H1 (cell line): ENCODE data around the gene ERC1. TPM values are rescaled to one million over a fixed set of nuclear protein-coding genes. Genes with fewer than 3 reads are reported as not detected.

Experiments used
- CTCF ChIA-PET: fragments of 300-600 bp; sonication (Branson Sonifier 250); formaldehyde crosslinking; loops from one replicate; lab custom pipeline; 2021; ENCODE audit not compliant: partially characterized antibody; lab: Charles Lee
- POLR2A ChIA-PET: fragments of 300-600 bp; sonication (Branson Sonifier 250); formaldehyde crosslinking; loops from one replicate; lab custom pipeline; 2021; ENCODE audit warnings: inconsistent platforms; ENCODE audit not compliant: partially characterized antibody; lab: Charles Lee
- DNase-seq, 2 experiments: peaks; one replicate each; pipeline versions ENCODE4 v3.0.0 to v3.0.0-alpha.2; 2010 to 2022; ENCODE audit warnings: low spot score in 2 of 2, low read depth in 1 of 2, mixed read lengths in 1 of 2
- FAIRE-seq: peaks from 2 replicates; lab custom pipeline; 2011; peaks lifted over from hg19 to GRCh38; lab: Jason Lieb, UNC
- H2AFZ ChIP-seq: 2 replicates; pipeline ENCODE4 v1.8.1; 2012; ENCODE audit warnings: low read length, inconsistent platforms
- H2AK5ac ChIP-seq: 2 replicates; pipeline ENCODE4 v1.6.1; 2013; ENCODE audit warnings: low read depth, low read length
- H2BK120ac ChIP-seq: replicated peaks from 2 replicates; pipeline ENCODE3; 2013; ENCODE audit warnings: low read depth, low read length, inconsistent platforms
- H2BK12ac ChIP-seq: 2 replicates; pipeline ENCODE4 v1.6.1; 2013; ENCODE audit warnings: low read depth, low read length
- H2BK15ac ChIP-seq: 2 replicates; pipeline ENCODE4 v1.6.1; 2013; ENCODE audit warnings: low read length
- H2BK20ac ChIP-seq: 2 replicates; pipeline ENCODE4 v1.6.1; 2013; ENCODE audit warnings: low read length
- H2BK5ac ChIP-seq: 2 replicates; pipeline ENCODE4 v1.6.1; 2013; ENCODE audit warnings: low read depth, low read length
- H3K14ac ChIP-seq: 2 replicates; pipeline ENCODE4 v1.6.1; 2013; ENCODE audit warnings: inconsistent platforms; ENCODE audit not compliant: insufficient read length
- H3K18ac ChIP-seq: 2 replicates; pipeline ENCODE4 v1.6.1; 2013; ENCODE audit warnings: low read length; ENCODE audit errors: extremely low read depth
- H3K23ac ChIP-seq: 2 replicates; pipeline ENCODE4 v1.6.1; 2013; ENCODE audit warnings: inconsistent platforms; ENCODE audit not compliant: insufficient read length
- H3K23me2 ChIP-seq: 2 replicates; pipeline ENCODE4 v1.6.1; 2013; ENCODE audit warnings: low read depth, low read length
- H3K27ac ChIP-seq: 2 replicates; pipeline ENCODE4 v1.6.1; 2011; ENCODE audit warnings: low read depth, low read length, inconsistent platforms
- H3K27me3 ChIP-seq, 4 experiments: replicated peaks in 1 of 4; 1 replicate in 1 of 4; 2 replicates in 3 of 4; pipeline versions ENCODE4 v1.6.1 to v1.8.1; 2011 to 2013; ENCODE audit warnings: low read length in 3 of 4, mild to moderate bottlenecking in 3 of 4, inconsistent platforms in 2 of 4, mixed read lengths in 2 of 4, moderate library complexity in 1 of 4; ENCODE audit not compliant: control insufficient read depth in 3 of 4, insufficient read depth in 3 of 4; ENCODE audit errors: extremely low read depth in 1 of 4
- H3K36me3 ChIP-seq, 4 experiments: 2 replicates each; pipeline versions ENCODE4 v1.6.1 to v1.8.1; 2011 to 2013; ENCODE audit warnings: mild to moderate bottlenecking in 4 of 4, low read length in 3 of 4, moderate library complexity in 2 of 4, control low read depth in 1 of 4, inconsistent platforms in 1 of 4; ENCODE audit not compliant: insufficient read depth in 4 of 4, control insufficient read depth in 2 of 4
- H3K4ac ChIP-seq: replicated peaks from 2 replicates; pipeline ENCODE3; 2013; ENCODE audit warnings: low read length, low read depth, mixed read lengths, inconsistent platforms; ENCODE audit not compliant: insufficient read length
- H3K4me1 ChIP-seq, 4 experiments: replicated peaks in 1 of 4; 1 replicate in 1 of 4; 2 replicates in 3 of 4; pipeline versions ENCODE4 v1.6.1 to v1.8.1; 2011 to 2013; ENCODE audit warnings: low read length in 3 of 4, inconsistent platforms in 2 of 4, mixed read lengths in 1 of 4; ENCODE audit not compliant: insufficient read depth in 4 of 4, control insufficient read depth in 3 of 4
- H3K4me2 ChIP-seq, 2 experiments: 2 replicates each; pipeline versions ENCODE4 v1.6.1 to v1.8.1; 2011 to 2013; ENCODE audit warnings: low read depth in 2 of 2, low read length in 2 of 2, control low read depth in 1 of 2, inconsistent platforms in 1 of 2, mild to moderate bottlenecking in 1 of 2; ENCODE audit not compliant: insufficient read depth in 1 of 2
- H3K4me3 ChIP-seq, 4 experiments: fragments of 200-600, 300-600 bp in 1 of 4; sonication (generic), shearing (Covaris generic), sonication (Bioruptor Twin) in 1 of 4; 2 replicates each; pipeline versions ENCODE4 v1.5.1 to v1.8.1; 2011 to 2016; ENCODE audit warnings: low read length in 4 of 4, low read depth in 3 of 4, control low read depth in 2 of 4, inconsistent platforms in 2 of 4, mild to moderate bottlenecking in 2 of 4, mixed read lengths in 1 of 4, moderate library complexity in 1 of 4; ENCODE audit not compliant: insufficient read depth in 2 of 4; ENCODE audit errors: extremely low read depth in 1 of 4
- H3K56ac ChIP-seq: replicated peaks from 2 replicates; pipeline ENCODE3; 2013; ENCODE audit warnings: low read depth, mild to moderate bottlenecking, mixed read lengths, low read length, inconsistent platforms; ENCODE audit not compliant: insufficient read length
- H3K79me1 ChIP-seq: 2 replicates; pipeline ENCODE4 v1.6.1; 2013; ENCODE audit warnings: low read depth, low read length, control low read depth
- H3K79me2 ChIP-seq, 2 experiments: 2 replicates each; pipeline versions ENCODE4 v1.6.1 to v1.8.1; 2012 to 2013; ENCODE audit warnings: low read length in 2 of 2, mild to moderate bottlenecking in 2 of 2, inconsistent platforms in 1 of 2; ENCODE audit not compliant: insufficient read depth in 2 of 2, control insufficient read depth in 1 of 2
- H3K9ac ChIP-seq, 4 experiments: replicated peaks in 1 of 4; 1 replicate in 1 of 4; 2 replicates in 3 of 4; pipeline versions ENCODE4 v1.6.1 to v1.8.1; 2011 to 2013; ENCODE audit warnings: low read depth in 3 of 4, low read length in 3 of 4, control low read depth in 2 of 4, mild to moderate bottlenecking in 2 of 4, moderate library complexity in 2 of 4, inconsistent platforms in 1 of 4; ENCODE audit errors: extremely low read depth in 1 of 4
- H3K9me3 ChIP-seq, 2 experiments: 2 replicates each; pipeline versions ENCODE4 v1.6.1 to v1.8.1; 2012 to 2013; ENCODE audit warnings: mild to moderate bottlenecking in 2 of 2, moderate library complexity in 2 of 2, control low read depth in 1 of 2, inconsistent platforms in 1 of 2, low read depth in 1 of 2, low read length in 1 of 2, mixed read lengths in 1 of 2; ENCODE audit not compliant: insufficient read depth in 2 of 2
- H4K20me1 ChIP-seq, 2 experiments: replicated peaks in 1 of 2; 2 replicates each; pipeline versions ENCODE3 to v1.8.1; 2011 to 2013; ENCODE audit warnings: inconsistent platforms in 2 of 2, low read length in 2 of 2, mild to moderate bottlenecking in 1 of 2; ENCODE audit not compliant: insufficient read depth in 2 of 2, control insufficient read depth in 1 of 2
- H4K5ac ChIP-seq: 2 replicates; pipeline ENCODE4 v1.6.1; 2013; ENCODE audit warnings: low read length, low read depth, mixed read lengths, inconsistent platforms; ENCODE audit not compliant: insufficient read length
- H4K8ac ChIP-seq: 2 replicates; pipeline ENCODE4 v1.8.0; 2013; ENCODE audit warnings: mild to moderate bottlenecking, moderate library complexity, low read length, inconsistent platforms; ENCODE audit not compliant: insufficient read depth; ENCODE audit errors: extremely low read depth
- H4K91ac ChIP-seq: replicated peaks from 2 replicates; pipeline ENCODE3; 2013; ENCODE audit warnings: low read length, mixed read lengths, inconsistent platforms; ENCODE audit not compliant: insufficient read length
- ATF3 ChIP-seq: IDR thresholded peaks from 2 replicates; pipeline ENCODE4 v1.6.1; 2011; ENCODE audit warnings: low read depth, mild to moderate bottlenecking, low read length; ENCODE audit not compliant: insufficient read depth
- BRCA1 ChIP-seq: IDR thresholded peaks from 2 replicates; pipeline ENCODE4 v1.6.1; 2012; ENCODE audit warnings: low read depth, low read length, improper control_type of control experiment
- CHD2 ChIP-seq: IDR thresholded peaks from 2 replicates; pipeline ENCODE4 v1.6.1; 2012; ENCODE audit warnings: low read length, improper control_type of control experiment
- CTBP2 ChIP-seq: IDR thresholded peaks from 2 replicates; pipeline ENCODE4 v1.7.0; 2011; ENCODE audit warnings: borderline replicate concordance, mild to moderate bottlenecking, moderate library complexity, mixed read lengths, low read length; ENCODE audit not compliant: insufficient read depth, insufficient read length
- HDAC2 ChIP-seq, 2 experiments: fragments of 300-600 bp in 1 of 2; sonication (generic) in 1 of 2; IDR thresholded peaks; 2 replicates each; pipeline ENCODE4 v1.6.1; 2011 to 2012; ENCODE audit warnings: low read depth in 2 of 2, low read length in 2 of 2, mild to moderate bottlenecking in 2 of 2, moderate library complexity in 2 of 2, borderline replicate concordance in 1 of 2, inconsistent platforms in 1 of 2
- KDM1A ChIP-seq: fragments of 200-600, 300-600 bp; sonication (generic); IDR thresholded peaks from 2 replicates; pipeline ENCODE4 v1.7.1; 2016; ENCODE audit warnings: mild to moderate bottlenecking, low read length, borderline replicate concordance
- MAFK ChIP-seq: IDR thresholded peaks from 2 replicates; pipeline ENCODE4 v1.6.1; 2012; ENCODE audit warnings: low read depth, mild to moderate bottlenecking, improper control_type of control experiment, low read length
- SIRT6 ChIP-seq: IDR thresholded peaks from one replicate; pipeline ENCODE4 v1.7.1; 2012; ENCODE audit warnings: low read length, inconsistent platforms
- SP2 ChIP-seq: IDR thresholded peaks from 2 replicates; pipeline ENCODE4 v1.6.1; 2012; ENCODE audit warnings: mild to moderate bottlenecking, low read length, inconsistent platforms
- SP4 ChIP-seq: IDR thresholded peaks from 2 replicates; pipeline ENCODE4 v1.6.1; 2012; ENCODE audit warnings: low read length, inconsistent platforms
- TEAD4 ChIP-seq: IDR thresholded peaks from 2 replicates; pipeline ENCODE4 v1.6.1; 2012; ENCODE audit warnings: low read depth, low read length, inconsistent platforms, mixed read lengths
- WGBS, 2 experiments: shearing (Covaris generic) in 1 of 2; methylation state at CpG; one replicate each; pipeline versions ENCODE4 v1.1.6 to v1.1.7; 2013 to 2015; ENCODE audit warnings: low lambda C conversion rate in 2 of 2, mixed read lengths in 2 of 2, inconsistent platforms in 1 of 2, low coverage in 1 of 2, missing lambda C conversion rate in 1 of 2; ENCODE audit not compliant: insufficient replicate concordance in 2 of 2, insufficient coverage in 1 of 2, insufficient read length in 1 of 2; ENCODE audit errors: extremely low coverage in 1 of 2, missing lambda C conversion rate in 1 of 2; 5-methylcytosine and 5-hydroxymethylcytosine counted together
- polyA plus RNA-seq, 7 experiments: library from polyadenylated mRNA; depleted of rRNA in 3 of 7; stranded (reverse) in 5 of 7; unstranded in 2 of 7; fragments of >200 nt in 5 of 7; fragments of 200-250 nt in 2 of 7; gene quantifications; 1 replicate in 5 of 7; 2 replicates in 1 of 7; 4 replicates in 1 of 7; pipeline versions ENCODE4 v1.2.1 to v1.2.3, GENCODE V29; 2011 to 2013; ENCODE audit warnings: missing spikeins in 2 of 7, mixed read lengths in 2 of 7
- total RNA-seq: library from RNA; stranded (reverse); fragmentation: NEBNext Ultra II Directional; extraction: Animal tissue kit (Norgen Biotek cat#: 25700); gene quantifications from 2 replicates; pipeline ENCODE4 v1.2.1, GENCODE V29; 2021

The ERC1 gene
- total and polyA plus RNA-seq, 2 of the 8 experiments (the other 6 are each of a cell fraction or from before 2014, with no cell fraction given) = 7.8 to 45.7 TPM

- Histone ChIP-seq H2BK20ac (no peak overlapping the region), H3K56ac (no peak overlapping the region)
- TF ChIP-seq BRCA1 (no peak), KDM1A (no peak), TEAD4 (no peak), SIRT6 (no peak), SP2 (no peak), ATF3 (no peak), CTBP2 (no peak), CHD2 (no peak), HDAC2 (IDR thresholded peaks at IDR 0.05; ENCODE audit: borderline replicate concordance in 1 of 2, low read depth in 2 of 2, low read length in 2 of 2) (no peak), MAFK (no peak), SP4 (no peak)
Measured at GRCh38 chr12:1367331-1368291, 376.6 kb downstream of the ERC1 start.

More at GRCh38 chr12:1367331-1368291, 376.6 kb downstream of the ERC1 start:
- no peaks in the 10 kb centered on the region for H3K79me2 ChIP-seq
- no peak overlapping the region for H3K4me2 ChIP-seq
- H2BK120ac ChIP-seq = no peak overlapping the region
- no peaks in the 10 kb centered on the region for H3K27me3 ChIP-seq
- H2BK5ac ChIP-seq = no peak overlapping the region
- ChIA-PET CTCF (interaction anchor here (1.2 to 1.3 kb wide), 2 partner anchors 68 to 249 kb away, joined by 3 to 4 read pairs; no protein-coding TSS in a partner anchor), POLR2A (no interaction called here)
- no peaks in the 10 kb centered on the region for H3K23me2 ChIP-seq
- H3K4ac ChIP-seq = no peak overlapping the region
- H4K5ac ChIP-seq = no peak overlapping the region
- H4K91ac ChIP-seq = no peak overlapping the region
- H3K79me1 ChIP-seq = no peaks in the 10 kb centered on the region
- FAIRE-seq (no peak), DNase-seq (no peak)
- peaks cover 0 to 3% (median 1%) of the 10 kb centered on the region in 4 experiments; a peak in 2 of 7 replicates for H3K4me1 ChIP-seq
- 87% methylated on average over 10 of the region's 10 CpGs; no CpG with 5 or more reads in 1 of the 2 experiments for WGBS, 2 experiments
- no peak overlapping the region for H3K14ac ChIP-seq
- no peaks in the 10 kb centered on the region for H3K9me3 ChIP-seq
- no peak overlapping the region for H3K9ac ChIP-seq
- no peak overlapping the region for H3K18ac ChIP-seq
- H2AK5ac ChIP-seq = no peak overlapping the region
- H3K27ac ChIP-seq = no peak overlapping the region
- no peak overlapping the region for H3K4me3 ChIP-seq
- no peak overlapping the region for H2AFZ ChIP-seq
- peaks cover 0 to 2% of the 10 kb centered on the region in 2 experiments for H4K20me1 ChIP-seq
- no peak overlapping the region for H4K8ac ChIP-seq
- no peak overlapping the region for H2BK12ac ChIP-seq
- H3K23ac ChIP-seq = no peak overlapping the region
- H3K36me3 ChIP-seq = peaks cover 0 to 4% (median 0%) of the 10 kb centered on the region in 4 experiments; a peak in 1 of 8 replicates
- H2BK15ac ChIP-seq = no peak overlapping the region
